Measurements from ENCODE around the gene SLC25A41. TPM values are rescaled to one million over a fixed set of nuclear protein-coding genes. Genes with fewer than 3 reads are reported as not detected.

SLC25A41 gene
- total RNA-seq, 4 donors from 2014 or later, result 0.21 TPM; not detected in 3

DNA sequence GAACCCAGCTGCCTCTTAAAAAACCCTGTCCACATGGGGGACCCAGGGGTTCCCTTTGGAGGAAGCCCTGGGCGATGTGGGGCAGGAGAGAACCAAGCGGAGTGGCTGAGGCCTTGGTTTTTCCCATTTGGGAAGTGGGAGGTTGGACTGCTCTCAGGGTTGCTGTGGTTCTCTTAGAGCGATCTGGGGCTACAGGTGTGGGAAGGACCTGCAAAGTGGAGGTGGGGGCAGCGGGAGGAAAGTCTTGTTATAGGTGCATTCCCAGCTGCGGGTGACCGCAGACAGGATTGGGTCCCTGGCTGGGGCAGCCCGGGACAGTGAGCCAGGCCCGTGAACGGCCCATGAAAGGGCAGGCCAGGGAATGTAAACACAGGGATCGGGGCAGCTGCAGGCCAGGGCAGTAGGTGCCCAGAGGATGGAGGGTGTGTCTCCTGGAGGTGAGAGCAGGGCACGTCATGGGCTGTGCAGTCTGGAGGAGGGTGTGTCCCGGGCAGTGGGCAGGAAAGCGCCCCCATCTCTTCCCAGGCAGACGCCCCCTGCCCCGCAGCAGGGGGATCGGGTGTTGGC lies 25.2 kb upstream of the SLC25A41 start:
- WGBS, 2 donors, result 41 to 47% methylated on average over 10 to 16 of the region's 16 CpGs
- H3K4me3 ChIP-seq (ENCODE audit: low read depth, poor library complexity, severe bottlenecking), result peak overlapping the region; percentile 48
- intact Hi-C loops (cut with DNase I; ENCODE audit: low total_unique reads), result no loop called here
- no peak for TF ChIP-seq POLR2A (IDR thresholded peaks at IDR 0.05)
- TF ChIP-seq, protein P1, sequence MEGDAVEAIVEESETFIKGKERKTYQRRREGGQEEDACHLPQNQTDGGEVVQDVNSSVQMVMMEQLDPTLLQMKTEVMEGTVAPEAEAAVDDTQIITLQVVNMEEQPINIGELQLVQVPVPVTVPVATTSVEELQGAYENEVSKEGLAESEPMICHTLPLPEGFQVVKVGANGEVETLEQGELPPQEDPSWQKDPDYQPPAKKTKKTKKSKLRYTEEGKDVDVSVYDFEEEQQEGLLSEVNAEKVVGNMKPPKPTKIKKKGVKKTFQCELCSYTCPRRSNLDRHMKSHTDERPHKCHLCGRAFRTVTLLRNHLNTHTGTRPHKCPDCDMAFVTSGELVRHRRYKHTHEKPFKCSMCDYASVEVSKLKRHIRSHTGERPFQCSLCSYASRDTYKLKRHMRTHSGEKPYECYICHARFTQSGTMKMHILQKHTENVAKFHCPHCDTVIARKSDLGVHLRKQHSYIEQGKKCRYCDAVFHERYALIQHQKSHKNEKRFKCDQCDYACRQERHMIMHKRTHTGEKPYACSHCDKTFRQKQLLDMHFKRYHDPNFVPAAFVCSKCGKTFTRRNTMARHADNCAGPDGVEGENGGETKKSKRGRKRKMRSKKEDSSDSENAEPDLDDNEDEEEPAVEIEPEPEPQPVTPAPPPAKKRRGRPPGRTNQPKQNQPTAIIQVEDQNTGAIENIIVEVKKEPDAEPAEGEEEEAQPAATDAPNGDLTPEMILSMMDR (IDR thresholded peaks at IDR 0.05), result no peak
- DNase-seq (ENCODE audit: low spot score in 2 of 2), result no peak

DNA sequence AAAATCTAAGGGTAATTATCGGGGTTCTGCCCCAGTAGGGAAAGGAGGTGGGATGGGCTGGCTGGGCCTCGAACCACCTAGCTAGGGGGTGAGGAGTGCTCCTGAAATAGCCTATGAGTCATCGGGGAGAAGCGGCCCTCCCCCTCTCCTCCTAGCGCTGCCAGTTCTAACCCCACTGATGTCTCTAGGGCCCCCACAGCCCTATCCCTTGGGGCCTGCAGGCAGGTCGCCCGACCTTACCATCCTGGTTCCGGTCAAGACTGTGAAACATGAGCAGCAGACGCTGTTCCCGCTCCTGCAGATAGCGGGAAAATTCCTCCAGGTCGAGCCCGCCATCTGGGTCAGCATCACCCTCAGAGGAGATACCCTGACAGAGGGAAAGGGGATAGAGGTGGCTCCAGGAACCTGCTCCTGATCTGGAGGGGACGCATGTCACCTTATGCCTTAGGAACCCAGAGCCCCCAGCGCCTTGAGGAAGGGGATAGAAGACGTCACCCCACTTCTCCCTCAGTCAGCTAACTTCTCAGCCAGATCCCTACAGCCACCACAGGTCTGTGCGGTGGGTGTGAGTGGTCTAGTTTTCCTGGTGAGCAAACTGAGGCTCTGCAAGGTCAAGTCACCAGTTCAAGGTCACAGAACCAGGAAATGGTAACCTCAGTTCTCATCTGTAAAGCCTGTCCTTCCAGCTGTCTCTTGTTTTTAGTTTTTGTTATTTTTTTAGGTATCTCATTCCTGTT lies 24.6 kb upstream of the SLC25A41 start:
- no peak for TF ChIP-seq POLR2A (IDR thresholded peaks at IDR 0.05)
- TF ChIP-seq, protein P1 (IDR thresholded peaks at IDR 0.05), result no peak
- 80 to 87% methylated on average over 17 of the region's 17 CpGs for WGBS, 2 donors
- intact Hi-C loops (cut with DNase I; ENCODE audit: low total_unique reads), result no loop called here
- DNase-seq (ENCODE audit: low spot score in 2 of 2), result no peak
- no peak overlapping the region for H3K4me3 ChIP-seq (ENCODE audit: low read depth, poor library complexity, severe bottlenecking)

DNA sequence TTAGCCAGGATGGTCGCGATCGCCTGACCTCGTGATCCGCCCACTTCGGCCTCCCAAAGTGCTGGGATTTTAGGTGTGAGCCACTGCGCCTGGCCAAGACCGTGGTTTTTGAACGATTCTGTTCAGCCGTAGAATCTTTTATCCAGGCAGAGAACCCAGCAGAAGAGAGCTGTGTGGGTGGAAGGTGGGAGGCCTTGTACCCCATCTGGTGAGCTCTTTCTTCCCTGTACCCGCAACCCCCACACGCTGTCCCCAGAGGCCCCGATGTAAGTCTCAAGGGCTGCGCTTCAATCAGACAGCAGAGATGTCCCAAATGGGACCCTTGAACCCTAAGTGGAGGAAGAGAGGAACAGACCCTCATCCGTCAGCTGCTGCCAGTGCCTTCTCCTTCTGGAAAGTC lies 22.4 kb upstream of the SLC25A41 start:
- H3K4me3 ChIP-seq (ENCODE audit: low read depth, poor library complexity, severe bottlenecking), result no peak overlapping the region
- no peak for DNase-seq (ENCODE audit: low spot score in 2 of 2)
- intact Hi-C loops (cut with DNase I; ENCODE audit: low total_unique reads), result no loop called here
- WGBS, 2 donors, result 94 to 96% methylated on average over 15 of the region's 15 CpGs
- TF ChIP-seq, protein P1 (IDR thresholded peaks at IDR 0.05), result no peak
- TF ChIP-seq POLR2A (IDR thresholded peaks at IDR 0.05), result no peak

DNA sequence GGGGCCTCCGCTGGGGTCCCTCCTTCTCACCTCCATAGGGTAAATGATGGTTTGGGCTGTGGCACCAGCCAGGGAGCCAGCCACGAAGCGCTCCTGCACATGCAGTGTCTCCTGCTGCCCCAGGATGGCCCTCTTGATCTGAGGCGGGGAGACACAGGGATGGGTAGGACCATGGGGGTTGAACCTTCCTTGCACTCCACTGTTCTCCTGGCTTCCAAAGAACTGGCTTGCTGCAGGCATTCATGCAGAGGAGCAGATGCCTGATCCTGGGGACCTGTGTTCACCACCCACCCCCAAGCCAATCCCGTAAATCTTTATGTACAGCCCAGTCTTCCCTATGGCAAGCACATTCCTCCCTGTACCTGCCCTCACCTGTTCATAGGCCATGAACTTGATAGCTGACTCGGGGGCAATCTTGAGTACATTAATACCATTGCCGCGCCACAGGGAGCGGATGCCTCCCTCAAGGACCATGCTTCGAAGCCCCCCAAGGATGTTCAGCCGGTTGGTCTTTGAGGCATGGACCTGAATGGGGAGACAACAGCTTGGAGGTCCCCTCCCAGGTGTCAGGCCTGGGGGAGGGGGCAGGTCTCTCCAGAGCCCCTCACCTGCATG lies 20.5 kb upstream of the SLC25A41 start:
- H3K4me3 ChIP-seq (ENCODE audit: low read depth, poor library complexity, severe bottlenecking), result no peak overlapping the region
- no peak for DNase-seq (ENCODE audit: low spot score in 2 of 2)
- no peak for TF ChIP-seq POLR2A (IDR thresholded peaks at IDR 0.05)
- TF ChIP-seq, protein P1 (IDR thresholded peaks at IDR 0.05), result no peak
- intact Hi-C loops (cut with DNase I; ENCODE audit: low total_unique reads), result no loop called here
- WGBS, 2 donors, result 92 to 98% methylated on average over 11 of the region's 11 CpGs

DNA sequence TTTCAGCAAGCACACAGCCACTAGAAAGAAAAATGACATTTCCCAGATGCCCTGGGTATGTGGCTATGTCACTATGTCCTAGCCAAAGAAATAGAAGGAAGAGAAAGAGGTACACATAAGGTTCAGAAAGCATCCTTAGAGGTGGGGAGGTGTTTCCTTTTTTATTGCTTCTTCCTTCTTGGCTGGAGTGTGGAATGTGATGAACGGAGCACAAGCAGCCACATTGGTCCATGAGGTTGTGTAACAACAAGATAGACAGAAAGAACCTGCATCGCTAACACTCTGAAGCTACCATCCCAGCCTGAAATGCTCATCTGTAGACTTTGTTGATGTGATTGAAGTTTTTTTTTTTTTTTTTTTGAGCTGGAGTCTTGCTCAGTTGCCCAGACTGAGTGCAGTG lies 19.3 kb upstream of the SLC25A41 start:
- WGBS, 2 donors, result 96 to 100% methylated on average over 2 of the region's 2 CpGs
- no peak overlapping the region for H3K4me3 ChIP-seq (ENCODE audit: low read depth, poor library complexity, severe bottlenecking)
- DNase-seq (ENCODE audit: low spot score in 2 of 2), result no peak
- no peak for TF ChIP-seq POLR2A (IDR thresholded peaks at IDR 0.05)
- TF ChIP-seq, protein P1 (IDR thresholded peaks at IDR 0.05), result no peak
- intact Hi-C loops (cut with DNase I; ENCODE audit: low total_unique reads), result no loop called here

All from lower leg skin (tissue), 4 donors.